ENCODE measurements around the gene TSFM.

TSFM gene

GRCh38 chr12:57832966-57833365 lies 50.4 kb downstream of the TSFM start:
- Histone ChIP-seq H3K9ac (ENCODE audit: low read depth, low read length) (no peak overlapping the region), H3K27me3 (ENCODE audit: insufficient read depth, low read length) (no peaks in the 10 kb centered on the region), H3K36me3 (ENCODE audit: insufficient read depth, low read length) (peaks cover 17% of the 10 kb centered on the region), H3K27ac (ENCODE audit: low read depth, low read length) (no peak overlapping the region; the same call in 1 of the 2 replicates), H3K9me3 (ENCODE audit: insufficient read depth, low read depth, low read length) (no peaks in the 10 kb centered on the region), H3K4me1 (ENCODE audit: insufficient read depth, low read length) (peaks cover 41% of the 10 kb centered on the region), H3K4me3 (ENCODE audit: low read length) (no peak overlapping the region)
- WGBS, result 53% methylated on average over 10 of the region's 10 CpGs

GRCh38 chr12:57833672-57834071 lies 51.1 kb downstream of the TSFM start:
- 95% methylated on average over 3 of the region's 3 CpGs for WGBS
- Histone ChIP-seq H3K4me3 (ENCODE audit: low read length) (no peak overlapping the region), H3K9ac (ENCODE audit: low read depth, low read length) (no peak overlapping the region), H3K27me3 (ENCODE audit: insufficient read depth, low read length) (no peaks in the 10 kb centered on the region), H3K36me3 (ENCODE audit: insufficient read depth, low read length) (peaks cover 11% of the 10 kb centered on the region), H3K9me3 (ENCODE audit: insufficient read depth, low read depth, low read length) (no peaks in the 10 kb centered on the region), H3K27ac (ENCODE audit: low read depth, low read length) (no peak overlapping the region; the same call in 1 of the 2 replicates), H3K4me1 (ENCODE audit: insufficient read depth, low read length) (peaks cover 48% of the 10 kb centered on the region)

GRCh38 chr12:57834086-57834876 lies 51.7 kb downstream of the TSFM start:
- H3K27me3 ChIP-seq (ENCODE audit: insufficient read depth, low read length), result no peaks in the 10 kb centered on the region
- H3K4me3 ChIP-seq (ENCODE audit: low read length), result no peak overlapping the region
- WGBS, result 0% methylated on average over 1 of the region's 1 CpG
- peaks cover 5% of the 10 kb centered on the region for H3K36me3 ChIP-seq (ENCODE audit: insufficient read depth, low read length)
- H3K9ac ChIP-seq (ENCODE audit: low read depth, low read length), result no peak overlapping the region
- H3K9me3 ChIP-seq (ENCODE audit: insufficient read depth, low read depth, low read length), result no peaks in the 10 kb centered on the region
- H3K27ac ChIP-seq (ENCODE audit: low read depth, low read length), result peak overlapping the region; percentile 10; the same call in 1 of the 2 replicates
- peaks cover 51% of the 10 kb centered on the region for H3K4me1 ChIP-seq (ENCODE audit: insufficient read depth, low read length)

- Histone ChIP-seq H3K36me3 (ENCODE audit: insufficient read depth, low read length) (no peaks in the 10 kb centered on the region), H3K9ac (ENCODE audit: low read depth, low read length) (no peak overlapping the region; the same call in 1 of the 2 replicates), H3K9me3 (ENCODE audit: insufficient read depth, low read depth, low read length) (no peaks in the 10 kb centered on the region), H3K4me1 (ENCODE audit: insufficient read depth, low read length) (peaks cover 58% of the 10 kb centered on the region), H3K27me3 (ENCODE audit: insufficient read depth, low read length) (no peaks in the 10 kb centered on the region), H3K27ac (ENCODE audit: low read depth, low read length) (0 out of 2 replicates have a peak overlapping the region, but pooled peaks have one; percentile 63), H3K4me3 (ENCODE audit: low read length) (no peak overlapping the region)
- WGBS, result 89% methylated on average over 9 of the region's 9 CpGs
Observed at GRCh38 chr12:57835366-57836288, 53.0 kb downstream of the TSFM start.

- Histone ChIP-seq H3K9ac (ENCODE audit: low read depth, low read length) (peak overlapping the region; percentile 27), H3K27me3 (ENCODE audit: insufficient read depth, low read length) (no peaks in the 10 kb centered on the region), H3K4me1 (ENCODE audit: insufficient read depth, low read length) (peaks cover 69% of the 10 kb centered on the region), H3K36me3 (ENCODE audit: insufficient read depth, low read length) (no peaks in the 10 kb centered on the region), H3K27ac (ENCODE audit: low read depth, low read length) (peak overlapping the region; percentile 63), H3K4me3 (ENCODE audit: low read length) (peak overlapping the region; percentile 28), H3K9me3 (ENCODE audit: insufficient read depth, low read depth, low read length) (no peaks in the 10 kb centered on the region)
- 57% methylated on average over 13 of the region's 13 CpGs for WGBS
Observed at GRCh38 chr12:57836442-57837375, 54.1 kb downstream of the TSFM start.

GRCh38 chr12:57837864-57838562 lies 55.4 kb downstream of the TSFM start:
- H3K4me3 ChIP-seq (ENCODE audit: low read length), result no peak overlapping the region
- 50% methylated on average over 5 of the region's 5 CpGs for WGBS
- H3K36me3 ChIP-seq (ENCODE audit: insufficient read depth, low read length), result no peaks in the 10 kb centered on the region
- H3K27me3 ChIP-seq (ENCODE audit: insufficient read depth, low read length), result no peaks in the 10 kb centered on the region
- H3K27ac ChIP-seq (ENCODE audit: low read depth, low read length), result peak overlapping the region; percentile 14; the same call in 1 of the 2 replicates
- H3K4me1 ChIP-seq (ENCODE audit: insufficient read depth, low read length), result peaks cover 78% of the 10 kb centered on the region
- H3K9me3 ChIP-seq (ENCODE audit: insufficient read depth, low read depth, low read length), result no peaks in the 10 kb centered on the region
- no peak overlapping the region for H3K9ac ChIP-seq (ENCODE audit: low read depth, low read length)

GRCh38 chr12:57838594-57839302 lies 56.2 kb downstream of the TSFM start:
- Histone ChIP-seq H3K27me3 (ENCODE audit: insufficient read depth, low read length) (no peaks in the 10 kb centered on the region), H3K27ac (ENCODE audit: low read depth, low read length) (no peak overlapping the region), H3K36me3 (ENCODE audit: insufficient read depth, low read length) (no peaks in the 10 kb centered on the region), H3K9me3 (ENCODE audit: insufficient read depth, low read depth, low read length) (no peaks in the 10 kb centered on the region), H3K4me1 (ENCODE audit: insufficient read depth, low read length) (peaks cover 78% of the 10 kb centered on the region), H3K9ac (ENCODE audit: low read depth, low read length) (no peak overlapping the region), H3K4me3 (ENCODE audit: low read length) (no peak overlapping the region)
- 91% methylated on average over 8 of the region's 8 CpGs for whole genome bisulfite sequencing

- Histone ChIP-seq H3K4me1 (ENCODE audit: insufficient read depth, low read length) (peaks cover 82% of the 10 kb centered on the region), H3K36me3 (ENCODE audit: insufficient read depth, low read length) (no peaks in the 10 kb centered on the region), H3K9me3 (ENCODE audit: insufficient read depth, low read depth, low read length) (no peaks in the 10 kb centered on the region), H3K27me3 (ENCODE audit: insufficient read depth, low read length) (no peaks in the 10 kb centered on the region), H3K4me3 (ENCODE audit: low read length) (no peak overlapping the region), H3K27ac (ENCODE audit: low read depth, low read length) (no peak overlapping the region), H3K9ac (ENCODE audit: low read depth, low read length) (no peak overlapping the region)
- WGBS, result 84% methylated on average over 5 of the region's 5 CpGs
Observed at GRCh38 chr12:57839996-57840395, 57.4 kb downstream of the TSFM start.

GRCh38 chr12:57840726-57841125 lies 58.1 kb downstream of the TSFM start:
- Histone ChIP-seq H3K9me3 (ENCODE audit: insufficient read depth, low read depth, low read length) (no peaks in the 10 kb centered on the region), H3K27ac (ENCODE audit: low read depth, low read length) (no peak overlapping the region), H3K27me3 (ENCODE audit: insufficient read depth, low read length) (no peaks in the 10 kb centered on the region), H3K4me3 (ENCODE audit: low read length) (no peak overlapping the region), H3K36me3 (ENCODE audit: insufficient read depth, low read length) (no peaks in the 10 kb centered on the region), H3K4me1 (ENCODE audit: insufficient read depth, low read length) (peaks cover 78% of the 10 kb centered on the region), H3K9ac (ENCODE audit: low read depth, low read length) (no peak overlapping the region)
- 96% methylated on average over 3 of the region's 3 CpGs for WGBS

- no peak overlapping the region for H3K4me3 ChIP-seq (ENCODE audit: low read length)
- H3K9me3 ChIP-seq (ENCODE audit: insufficient read depth, low read depth, low read length), result no peaks in the 10 kb centered on the region
- 82% methylated on average over 2 of the region's 4 CpGs for WGBS
- H3K4me1 ChIP-seq (ENCODE audit: insufficient read depth, low read length), result peaks cover 70% of the 10 kb centered on the region
- H3K36me3 ChIP-seq (ENCODE audit: insufficient read depth, low read length), result no peaks in the 10 kb centered on the region
- no peaks in the 10 kb centered on the region for H3K27me3 ChIP-seq (ENCODE audit: insufficient read depth, low read length)
- H3K9ac ChIP-seq (ENCODE audit: low read depth, low read length), result no peak overlapping the region
- H3K27ac ChIP-seq (ENCODE audit: low read depth, low read length), result no peak overlapping the region
Observed at GRCh38 chr12:57841445-57841844, 58.9 kb downstream of the TSFM start.

All from HUES64 (cell line).